ENCODE measurements around the gene PFKFB3.

GRCh38 chr10:6260843-6261242 is 58.1 kb downstream of the PFKFB3 start:
- TF ChIP-seq GATA3 (IDR thresholded peaks at IDR 0.05; ENCODE audit: low read depth, low read length) (no peak), GATA2 (IDR thresholded peaks at IDR 0.05; ENCODE audit: low read depth, low read length) (no peak)
